HG03045 (cell line): ENCODE data around the gene MPP1.

Source experiments
- ATAC-seq: cut with Tn5 transposase; IDR thresholded peaks from one replicate; pipeline ENCODE4 v1.9.1; 2021; ENCODE audit warnings: mild to moderate bottlenecking, moderate library complexity; ENCODE audit not compliant: unreplicated experiment

Gene MPP1

GRCh38 chrX:154732421-154733065, 72.7 kb downstream of the MPP1 start:
- ATAC-seq, result no peak

DNA sequence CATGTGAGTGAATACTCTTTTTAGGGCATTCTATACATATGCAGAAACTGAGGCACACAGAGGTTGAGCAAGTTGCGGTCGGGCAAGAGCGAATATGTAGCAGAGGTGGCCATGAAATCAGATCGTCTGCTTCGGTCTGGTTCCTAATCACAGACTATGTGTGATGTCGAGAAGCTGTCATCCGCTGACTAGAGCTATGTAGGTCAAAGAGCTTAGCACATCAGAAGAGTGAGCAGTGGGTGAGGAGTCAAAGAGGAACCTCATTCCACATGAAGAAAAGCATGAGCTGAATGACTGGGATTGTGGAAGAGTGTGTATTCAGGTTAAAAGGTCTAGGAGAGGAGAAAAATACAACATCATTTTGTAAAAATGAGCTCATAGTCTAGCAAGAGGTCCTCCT, 73.4 kb downstream of the MPP1 start:
- no peak for ATAC-seq

- no peak for ATAC-seq
Observed at GRCh38 chrX:154731184-154731583, 74.1 kb downstream of the MPP1 start.

DNA sequence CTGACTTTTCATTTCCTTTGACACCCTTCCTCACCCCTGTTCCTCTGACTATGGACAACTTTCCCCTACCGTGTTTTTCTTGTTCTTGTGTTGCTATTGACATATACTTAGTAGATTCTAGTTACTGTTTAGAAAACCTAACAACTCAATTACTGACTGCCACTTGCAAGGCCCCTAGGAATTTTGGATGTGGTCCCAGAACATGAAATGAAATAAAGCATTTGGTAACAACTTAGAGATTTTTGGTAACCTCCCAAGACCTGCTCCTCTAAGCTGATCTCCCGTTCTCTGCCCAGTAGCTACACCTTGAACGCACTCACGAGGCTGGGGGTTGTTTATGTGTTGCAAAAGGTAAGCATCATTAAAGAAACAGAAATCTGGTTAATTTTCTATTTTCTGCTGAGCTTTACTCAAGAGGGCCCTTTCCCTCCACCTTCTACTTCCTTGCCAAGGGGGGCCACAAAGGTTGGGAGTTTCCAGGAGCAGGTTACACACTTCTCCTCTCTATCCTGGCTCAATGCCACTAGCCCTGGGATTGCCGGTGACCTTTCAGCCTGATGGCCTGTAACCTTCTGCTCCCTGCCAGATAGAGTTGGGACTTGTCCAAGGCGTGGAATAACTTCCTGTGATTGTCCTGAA, 74.9 kb downstream of the MPP1 start:
- ATAC-seq, result no peak

DNA sequence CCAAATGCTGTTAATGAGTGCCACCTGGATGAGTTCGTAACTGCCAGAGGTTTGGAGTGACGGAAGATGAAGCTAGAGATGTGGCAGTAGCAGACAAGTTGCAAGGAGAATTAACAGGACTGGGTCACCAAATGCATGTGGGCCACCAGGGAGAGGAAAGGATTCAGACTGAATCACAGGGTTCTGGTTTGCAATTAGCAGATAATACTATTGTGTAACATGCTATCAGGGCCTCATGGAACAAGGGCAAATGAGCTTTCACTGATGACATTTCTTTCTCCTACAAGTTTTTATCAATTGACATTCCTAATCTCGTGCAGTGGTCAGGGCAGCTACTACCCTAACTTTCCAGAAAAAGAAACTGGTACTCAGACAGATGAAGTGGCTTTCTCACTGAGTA, 75.8 kb downstream of the MPP1 start:
- ATAC-seq, result no peak
